H1 (cell line): ENCODE measurements around the gene SIKE1.

ENCODE experiments used
- EP300 ChIP-seq, 2 experiments: IDR thresholded peaks; 1 replicate in 1 of 2; 2 replicates in 1 of 2; pipeline ENCODE4 v1.6.1; 2011 to 2012; ENCODE audit warnings: low read depth in 2 of 2, low read length in 2 of 2, mild to moderate bottlenecking in 2 of 2, borderline replicate concordance in 1 of 2, inconsistent platforms in 1 of 2, moderate library complexity in 1 of 2
- EZH2 ChIP-seq: fragments of 200-600 bp; sonication (generic); IDR thresholded peaks from 2 replicates; pipeline ENCODE4 v1.7.1; 2012; ENCODE audit warnings: low read depth, mild to moderate bottlenecking, moderate library complexity, low read length, inconsistent platforms; ENCODE audit not compliant: severe bottlenecking
- JUN ChIP-seq: IDR thresholded peaks from 2 replicates; pipeline ENCODE4 v1.6.1; 2011; ENCODE audit warnings: low read depth, mild to moderate bottlenecking, improper control_type of control experiment, low read length
- ZNF274 ChIP-seq: IDR thresholded peaks from 2 replicates; pipeline ENCODE4 v1.7.0; 2012; ENCODE audit warnings: low read length, borderline replicate concordance; ENCODE audit errors: extremely low read depth
- TF ChIP-seq, protein P1 (sequence below), 3 experiments: IDR thresholded peaks; 1 replicate in 2 of 3; 2 replicates in 1 of 3; pipeline versions ENCODE4 v1.5.1 to v1.6.1; 2011; ENCODE audit warnings: low read length in 3 of 3, mild to moderate bottlenecking in 3 of 3, inconsistent platforms in 2 of 3, low read depth in 1 of 3, moderate library complexity in 1 of 3; ENCODE audit not compliant: insufficient read depth in 1 of 3; ENCODE audit errors: control extremely low read depth in 1 of 3

DNA sequence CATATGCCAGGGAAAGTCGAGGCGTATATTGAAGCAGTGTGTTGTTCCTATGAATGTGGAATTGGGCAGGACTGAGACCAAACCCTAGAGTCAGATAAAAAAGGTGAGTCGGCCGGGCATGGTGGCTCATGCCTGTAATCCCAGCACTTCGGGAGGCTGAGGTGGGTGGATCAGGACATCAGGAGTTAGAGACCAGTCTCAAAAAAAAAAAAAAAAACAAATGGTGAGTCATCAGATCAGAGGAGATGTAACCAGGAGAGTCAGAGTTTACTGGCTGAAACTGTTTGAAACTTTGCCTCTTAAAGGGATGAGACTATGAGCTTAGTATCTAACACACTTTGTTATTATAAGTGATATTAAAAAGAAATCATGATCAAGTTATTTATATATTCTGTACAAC is 47.8 kb upstream of the SIKE1 start:
- TF ChIP-seq JUN (no peak), EZH2 (no peak), EP300 (IDR thresholded peaks at IDR 0.05; ENCODE audit: borderline replicate concordance in 1 of 2, low read depth in 2 of 2, low read length in 2 of 2) (no peak), ZNF274 (no peak)
- TF ChIP-seq, protein P1, sequence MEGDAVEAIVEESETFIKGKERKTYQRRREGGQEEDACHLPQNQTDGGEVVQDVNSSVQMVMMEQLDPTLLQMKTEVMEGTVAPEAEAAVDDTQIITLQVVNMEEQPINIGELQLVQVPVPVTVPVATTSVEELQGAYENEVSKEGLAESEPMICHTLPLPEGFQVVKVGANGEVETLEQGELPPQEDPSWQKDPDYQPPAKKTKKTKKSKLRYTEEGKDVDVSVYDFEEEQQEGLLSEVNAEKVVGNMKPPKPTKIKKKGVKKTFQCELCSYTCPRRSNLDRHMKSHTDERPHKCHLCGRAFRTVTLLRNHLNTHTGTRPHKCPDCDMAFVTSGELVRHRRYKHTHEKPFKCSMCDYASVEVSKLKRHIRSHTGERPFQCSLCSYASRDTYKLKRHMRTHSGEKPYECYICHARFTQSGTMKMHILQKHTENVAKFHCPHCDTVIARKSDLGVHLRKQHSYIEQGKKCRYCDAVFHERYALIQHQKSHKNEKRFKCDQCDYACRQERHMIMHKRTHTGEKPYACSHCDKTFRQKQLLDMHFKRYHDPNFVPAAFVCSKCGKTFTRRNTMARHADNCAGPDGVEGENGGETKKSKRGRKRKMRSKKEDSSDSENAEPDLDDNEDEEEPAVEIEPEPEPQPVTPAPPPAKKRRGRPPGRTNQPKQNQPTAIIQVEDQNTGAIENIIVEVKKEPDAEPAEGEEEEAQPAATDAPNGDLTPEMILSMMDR (IDR thresholded peaks at IDR 0.05; ENCODE audit: control extremely low read depth in 1 of 3, insufficient read depth in 1 of 3, low read depth in 1 of 3, low read length in 3 of 3), result no peak
